ENCODE results near the gene GLTP.

- TF ChIP-seq, protein P1, sequence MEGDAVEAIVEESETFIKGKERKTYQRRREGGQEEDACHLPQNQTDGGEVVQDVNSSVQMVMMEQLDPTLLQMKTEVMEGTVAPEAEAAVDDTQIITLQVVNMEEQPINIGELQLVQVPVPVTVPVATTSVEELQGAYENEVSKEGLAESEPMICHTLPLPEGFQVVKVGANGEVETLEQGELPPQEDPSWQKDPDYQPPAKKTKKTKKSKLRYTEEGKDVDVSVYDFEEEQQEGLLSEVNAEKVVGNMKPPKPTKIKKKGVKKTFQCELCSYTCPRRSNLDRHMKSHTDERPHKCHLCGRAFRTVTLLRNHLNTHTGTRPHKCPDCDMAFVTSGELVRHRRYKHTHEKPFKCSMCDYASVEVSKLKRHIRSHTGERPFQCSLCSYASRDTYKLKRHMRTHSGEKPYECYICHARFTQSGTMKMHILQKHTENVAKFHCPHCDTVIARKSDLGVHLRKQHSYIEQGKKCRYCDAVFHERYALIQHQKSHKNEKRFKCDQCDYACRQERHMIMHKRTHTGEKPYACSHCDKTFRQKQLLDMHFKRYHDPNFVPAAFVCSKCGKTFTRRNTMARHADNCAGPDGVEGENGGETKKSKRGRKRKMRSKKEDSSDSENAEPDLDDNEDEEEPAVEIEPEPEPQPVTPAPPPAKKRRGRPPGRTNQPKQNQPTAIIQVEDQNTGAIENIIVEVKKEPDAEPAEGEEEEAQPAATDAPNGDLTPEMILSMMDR (IDR thresholded peaks at IDR 0.05), result no peak
- no peak for TF ChIP-seq POLR2AphosphoS5 (IDR thresholded peaks at IDR 0.05; ENCODE audit: insufficient read depth in 1 of 2, low read depth in 1 of 2)
Observed at GRCh38 chr12:109824731-109825130, 55.6 kb downstream of the GLTP start.
